ENCODE results near the gene TENT5A. TPM values are rescaled to one million over a fixed set of nuclear protein-coding genes. Genes with fewer than 3 reads are reported as not detected.

The TENT5A gene
- total RNA-seq, 4 donors from 2014 or later: 7.9 to 74.9 (median 23.3) TPM

GRCh38 chr6:81720427-81720826 lies 32.1 kb downstream of the TENT5A start:
- intact Hi-C loops (cut with DNase I; ENCODE audit: low total_unique reads): no loop called here
- Histone ChIP-seq H3K27ac (no peak overlapping the region), H3K36me3 (no peaks in the 10 kb centered on the region), H3K4me1 (no peaks in the 10 kb centered on the region), H3K27me3 (no peaks in the 10 kb centered on the region), H3K9me3 (no peaks in the 10 kb centered on the region), H3K4me3 (no peak overlapping the region)
- TF ChIP-seq, protein P1, sequence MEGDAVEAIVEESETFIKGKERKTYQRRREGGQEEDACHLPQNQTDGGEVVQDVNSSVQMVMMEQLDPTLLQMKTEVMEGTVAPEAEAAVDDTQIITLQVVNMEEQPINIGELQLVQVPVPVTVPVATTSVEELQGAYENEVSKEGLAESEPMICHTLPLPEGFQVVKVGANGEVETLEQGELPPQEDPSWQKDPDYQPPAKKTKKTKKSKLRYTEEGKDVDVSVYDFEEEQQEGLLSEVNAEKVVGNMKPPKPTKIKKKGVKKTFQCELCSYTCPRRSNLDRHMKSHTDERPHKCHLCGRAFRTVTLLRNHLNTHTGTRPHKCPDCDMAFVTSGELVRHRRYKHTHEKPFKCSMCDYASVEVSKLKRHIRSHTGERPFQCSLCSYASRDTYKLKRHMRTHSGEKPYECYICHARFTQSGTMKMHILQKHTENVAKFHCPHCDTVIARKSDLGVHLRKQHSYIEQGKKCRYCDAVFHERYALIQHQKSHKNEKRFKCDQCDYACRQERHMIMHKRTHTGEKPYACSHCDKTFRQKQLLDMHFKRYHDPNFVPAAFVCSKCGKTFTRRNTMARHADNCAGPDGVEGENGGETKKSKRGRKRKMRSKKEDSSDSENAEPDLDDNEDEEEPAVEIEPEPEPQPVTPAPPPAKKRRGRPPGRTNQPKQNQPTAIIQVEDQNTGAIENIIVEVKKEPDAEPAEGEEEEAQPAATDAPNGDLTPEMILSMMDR (IDR thresholded peaks at IDR 0.05): no peak
- no peak for TF ChIP-seq POLR2A (IDR thresholded peaks at IDR 0.05)
- no peak for DNase-seq

DNA sequence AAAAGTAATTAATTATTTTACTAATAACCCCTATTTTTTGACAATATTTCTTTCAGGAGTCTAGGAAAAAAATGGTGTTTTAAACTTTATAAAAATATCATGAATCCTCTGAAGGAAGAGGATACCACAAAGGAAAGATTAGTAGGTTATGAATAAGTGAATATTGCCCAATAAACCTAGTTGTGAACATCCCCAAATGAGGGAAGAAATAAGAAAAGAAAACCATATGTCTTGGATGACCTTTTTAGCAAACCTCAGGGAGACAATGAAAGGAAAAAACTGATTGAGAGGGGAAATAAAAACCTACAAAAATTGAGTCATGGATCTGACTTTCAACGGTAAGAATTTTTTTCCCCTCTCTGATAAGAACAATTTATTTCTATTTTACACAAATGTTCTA lies 34.4 kb downstream of the TENT5A start:
- TF ChIP-seq, protein P1 (IDR thresholded peaks at IDR 0.05): no peak
- no peak for TF ChIP-seq POLR2A (IDR thresholded peaks at IDR 0.05)
- intact Hi-C loops (cut with DNase I; ENCODE audit: low total_unique reads): no loop called here

GRCh38 chr6:81714684-81715083 lies 37.8 kb downstream of the TENT5A start:
- no peak overlapping the region for H3K4me3 ChIP-seq
- intact Hi-C loops (cut with DNase I; ENCODE audit: low total_unique reads): no loop called here
- H3K36me3 ChIP-seq: no peaks in the 10 kb centered on the region
- no peak overlapping the region for H3K27ac ChIP-seq
- no peaks in the 10 kb centered on the region for H3K9me3 ChIP-seq
- H3K27me3 ChIP-seq: no peaks in the 10 kb centered on the region
- no peak for TF ChIP-seq POLR2A (IDR thresholded peaks at IDR 0.05)
- TF ChIP-seq, protein P1 (IDR thresholded peaks at IDR 0.05): no peak
- DNase-seq: no peak
- H3K4me1 ChIP-seq: no peaks in the 10 kb centered on the region

More for the DNA sequence above, 34.4 kb downstream of the TENT5A start:
- Histone ChIP-seq H3K27ac (no peak overlapping the region), H3K27me3 (no peaks in the 10 kb centered on the region), H3K4me3 (no peak overlapping the region), H3K4me1 (no peaks in the 10 kb centered on the region), H3K36me3 (no peaks in the 10 kb centered on the region), H3K9me3 (no peaks in the 10 kb centered on the region)
- no peak for DNase-seq

DNA sequence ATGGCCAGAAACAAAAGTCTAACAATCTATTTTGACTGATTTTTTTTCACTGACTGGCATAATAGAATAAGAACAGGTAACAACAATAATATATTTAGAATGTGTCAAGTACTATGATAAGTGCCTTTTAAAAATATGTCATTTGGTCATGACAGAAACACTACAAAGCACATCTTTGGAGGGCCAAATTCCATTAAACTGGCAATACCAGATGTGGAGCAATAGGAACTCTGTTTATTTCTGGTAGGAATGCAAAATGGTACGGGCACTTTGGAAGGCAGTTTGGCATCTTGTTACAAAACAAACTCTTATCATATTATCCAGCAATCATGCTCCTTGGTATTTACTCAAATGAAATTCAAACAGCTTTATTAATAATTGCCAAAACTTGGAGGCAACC lies 39.3 kb downstream of the TENT5A start:
- Histone ChIP-seq H3K4me3 (no peak overlapping the region), H3K27me3 (no peaks in the 10 kb centered on the region), H3K27ac (no peak overlapping the region), H3K9me3 (no peaks in the 10 kb centered on the region), H3K36me3 (no peaks in the 10 kb centered on the region), H3K4me1 (no peaks in the 10 kb centered on the region)
- intact Hi-C loops (cut with DNase I; ENCODE audit: low total_unique reads): no loop called here
- no peak for TF ChIP-seq POLR2A (IDR thresholded peaks at IDR 0.05)
- TF ChIP-seq, protein P1 (IDR thresholded peaks at IDR 0.05): no peak
- no peak for DNase-seq

- Histone ChIP-seq H3K4me3 (no peak overlapping the region), H3K4me1 (no peaks in the 10 kb centered on the region), H3K9me3 (no peaks in the 10 kb centered on the region), H3K36me3 (no peaks in the 10 kb centered on the region), H3K27ac (no peak overlapping the region), H3K27me3 (no peaks in the 10 kb centered on the region)
- TF ChIP-seq, protein P1 (IDR thresholded peaks at IDR 0.05): no peak
- TF ChIP-seq POLR2A (IDR thresholded peaks at IDR 0.05): no peak
- DNase-seq: no peak
- intact Hi-C loops (cut with DNase I; ENCODE audit: low total_unique reads): no loop called here
Measured at GRCh38 chr6:81708113-81708699, 44.3 kb downstream of the TENT5A start.

Data from uterus (tissue), 4 donors.